22Rv1 (cell line): Measurements from ENCODE around the gene SOAT2.

ENCODE experiments used
- CTCF ChIP-seq: fragments of 450-650 bp; IDR thresholded peaks from 2 replicates; pipeline ENCODE4 v1.5.1; 2017; ENCODE audit warnings: mild to moderate bottlenecking
- ZFX ChIP-seq: fragments of 450-650 bp; IDR thresholded peaks from 2 replicates; pipeline ENCODE4 v1.6.1; 2017; ENCODE audit warnings: antibody characterized with exemption, borderline replicate concordance

GRCh38 chr12:53101266-53101665, 2.0 kb upstream of the SOAT2 start:
- TF ChIP-seq CTCF = no peak
- TF ChIP-seq ZFX = no peak
